ENCODE results near the gene SCARF2. TPM values are rescaled to one million over a fixed set of nuclear protein-coding genes. Genes with fewer than 3 reads are reported as not detected.
"Not testable (repeated sequence)": the region's sequence is repeated elsewhere in the genome, so short reads cannot be mapped to it uniquely, and the experiment has no call there.

The SCARF2 gene
- total and polyA plus RNA-seq, 7 donors = under 0.01 to 12.8 (median 6.4) TPM

DNA sequence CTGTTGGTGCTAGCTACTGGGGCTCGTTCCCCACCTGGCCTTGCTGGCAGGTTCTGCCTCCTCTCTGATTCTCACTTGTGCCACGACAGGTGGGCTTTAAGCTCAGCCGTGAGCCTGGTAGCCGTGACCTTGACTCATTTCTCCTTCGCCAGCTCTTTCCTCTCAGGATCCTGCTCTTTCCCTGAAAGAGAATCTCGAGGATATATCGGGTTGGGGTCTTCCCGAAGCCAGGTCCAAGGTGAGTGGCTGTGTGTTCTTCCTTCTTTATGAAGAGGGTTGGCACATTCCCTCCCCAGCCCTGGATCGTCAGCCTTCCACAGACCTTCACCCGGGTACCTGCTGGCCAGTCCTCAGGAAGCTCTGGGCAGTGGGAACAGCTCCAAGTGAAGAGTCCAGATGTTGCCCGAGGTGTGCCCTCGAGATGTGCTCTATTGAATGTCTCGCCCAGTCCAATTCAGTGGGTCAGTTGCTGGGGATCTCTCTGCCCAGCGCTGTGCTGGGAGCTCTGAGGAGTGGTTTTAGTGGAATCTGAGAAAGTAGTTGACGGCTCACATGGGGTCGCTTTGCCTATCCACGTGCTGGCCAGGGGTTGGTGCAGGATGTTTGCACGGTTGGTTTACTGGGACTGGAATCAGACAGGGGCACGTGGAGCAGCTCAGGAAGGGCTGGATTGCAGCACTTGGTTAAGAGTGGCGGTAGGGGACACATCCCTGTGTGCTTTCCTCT is 42.3 kb downstream of the SCARF2 start:
- Histone ChIP-seq H3K4me1 (peaks cover 0 to 23% (median 20%) of the 10 kb centered on the region in 4 donors), H3K36me3 (no peaks in the 10 kb centered on the region), H3K27ac (no peak overlapping the region), H3K9me3 (no peaks in the 10 kb centered on the region), H3K4me3 (peak overlapping the region in 1 of 4 donors; percentile 92), H3K27me3 (no peaks in the 10 kb centered on the region)
- no peak for DNase-seq
- TF ChIP-seq POLR2A (IDR thresholded peaks at IDR 0.05) = no peak
- TF ChIP-seq EP300 (IDR thresholded peaks at IDR 0.05) = no peak
- no peak for TF ChIP-seq POLR2AphosphoS5 (IDR thresholded peaks at IDR 0.05)
- TF ChIP-seq, protein P1, sequence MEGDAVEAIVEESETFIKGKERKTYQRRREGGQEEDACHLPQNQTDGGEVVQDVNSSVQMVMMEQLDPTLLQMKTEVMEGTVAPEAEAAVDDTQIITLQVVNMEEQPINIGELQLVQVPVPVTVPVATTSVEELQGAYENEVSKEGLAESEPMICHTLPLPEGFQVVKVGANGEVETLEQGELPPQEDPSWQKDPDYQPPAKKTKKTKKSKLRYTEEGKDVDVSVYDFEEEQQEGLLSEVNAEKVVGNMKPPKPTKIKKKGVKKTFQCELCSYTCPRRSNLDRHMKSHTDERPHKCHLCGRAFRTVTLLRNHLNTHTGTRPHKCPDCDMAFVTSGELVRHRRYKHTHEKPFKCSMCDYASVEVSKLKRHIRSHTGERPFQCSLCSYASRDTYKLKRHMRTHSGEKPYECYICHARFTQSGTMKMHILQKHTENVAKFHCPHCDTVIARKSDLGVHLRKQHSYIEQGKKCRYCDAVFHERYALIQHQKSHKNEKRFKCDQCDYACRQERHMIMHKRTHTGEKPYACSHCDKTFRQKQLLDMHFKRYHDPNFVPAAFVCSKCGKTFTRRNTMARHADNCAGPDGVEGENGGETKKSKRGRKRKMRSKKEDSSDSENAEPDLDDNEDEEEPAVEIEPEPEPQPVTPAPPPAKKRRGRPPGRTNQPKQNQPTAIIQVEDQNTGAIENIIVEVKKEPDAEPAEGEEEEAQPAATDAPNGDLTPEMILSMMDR (IDR thresholded peaks at IDR 0.05) = no peak
- intact Hi-C loops (cut with DNase I) = no loop called here
- WGBS, 2 donors = 84 to 85% methylated on average over 20 of the region's 20 CpGs

DNA sequence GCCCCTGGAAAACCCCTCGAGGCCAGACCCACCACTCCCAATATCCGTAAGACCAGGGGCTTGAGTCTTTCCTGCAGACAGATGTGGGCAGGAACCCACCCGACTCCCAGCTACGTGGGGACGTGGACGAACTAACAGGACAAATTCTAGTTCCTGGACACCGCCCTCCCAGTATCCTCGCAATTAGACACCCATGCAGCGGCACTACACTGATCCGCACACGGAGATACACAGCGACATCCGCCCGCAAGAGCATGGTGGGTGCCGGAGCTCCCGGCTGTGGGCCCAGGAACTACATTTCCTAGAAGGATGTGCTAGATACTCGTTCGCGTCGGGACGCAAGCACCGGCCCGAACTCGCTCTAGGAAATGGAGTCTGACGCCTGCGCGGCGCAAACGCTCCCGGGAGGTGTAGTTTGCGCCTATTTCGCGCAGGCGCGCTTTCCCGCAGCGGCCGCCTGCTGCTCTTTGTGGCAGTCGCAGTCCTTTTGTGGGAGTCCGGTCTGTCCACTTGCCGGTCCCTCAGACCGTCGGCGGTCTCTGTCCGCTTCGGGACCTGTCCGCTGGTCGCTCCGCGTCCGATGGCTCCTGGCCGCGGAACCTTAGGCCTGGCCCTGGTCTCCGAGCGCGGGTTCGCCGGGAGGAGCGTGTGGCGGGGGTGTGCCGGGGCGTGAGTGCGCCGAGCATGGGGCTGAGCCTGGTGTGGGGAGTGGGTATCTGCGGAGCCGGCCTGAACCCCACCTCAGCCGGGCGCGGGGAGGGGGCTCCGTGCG is 43.7 kb downstream of the SCARF2 start, which contains the start of gene ZNF74:
Gene ZNF74, plus strand, starts transcription at position 447 of the 772 bp plus-strand sequence. CDS start 478 bp downstream, outside the sequence.
- WGBS, 2 donors = 1% methylated on average over 71 of the region's 71 CpGs
- H3K27me3 ChIP-seq = no peaks in the 10 kb centered on the region

DNA sequence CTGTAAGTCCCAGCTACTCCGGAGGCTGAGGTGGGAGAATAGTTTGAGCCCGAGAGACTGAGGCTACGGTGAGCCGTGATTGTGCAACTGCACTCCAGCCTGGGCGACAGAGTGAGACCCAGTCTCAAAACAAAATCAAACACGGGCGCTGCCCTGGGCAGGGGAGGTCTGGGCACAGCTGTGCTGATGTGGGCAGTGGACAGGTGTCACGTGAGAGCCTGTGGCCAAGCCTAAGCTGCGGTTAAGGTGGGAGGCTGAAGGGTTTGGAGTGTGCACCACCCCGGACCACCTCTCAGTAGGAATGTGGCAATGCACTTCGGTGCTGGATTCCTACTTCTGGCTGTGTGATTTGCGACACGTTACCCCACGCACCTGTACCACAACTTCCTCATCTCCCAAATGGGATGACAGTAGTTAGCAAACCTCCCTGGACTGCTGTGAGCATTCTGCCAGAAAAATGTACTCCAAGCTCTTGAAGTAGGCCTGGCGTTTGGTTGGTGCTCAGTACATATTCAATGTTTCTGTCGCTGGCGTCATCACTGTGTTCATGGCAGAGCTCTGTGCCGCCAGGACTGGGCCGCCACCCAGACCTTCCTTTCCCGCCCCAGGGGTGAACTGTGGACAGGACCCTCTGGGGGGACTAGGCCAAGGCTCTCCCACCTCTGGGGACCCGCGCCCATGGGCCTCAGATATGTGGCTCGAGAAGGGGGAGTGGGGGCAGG is 44.5 kb downstream of the SCARF2 start:
- WGBS, 2 donors = 96% methylated on average over 23 of the region's 23 CpGs

More for the DNA sequence above, 43.7 kb downstream of the SCARF2 start, which contains the start of gene ZNF74:
- intact Hi-C loops (cut with DNase I) = no loop called here
- H3K4me1 ChIP-seq = peaks cover 0 to 23% (median 20%) of the 10 kb centered on the region in 4 donors
- TF ChIP-seq POLR2A (IDR thresholded peaks at IDR 0.05) (peak in 1 of 2 donors; percentile 46), POLR2AphosphoS5 (IDR thresholded peaks at IDR 0.05) (peak; percentile 58 to 77 (median 74)), EP300 (IDR thresholded peaks at IDR 0.05) (no peak)
- TF ChIP-seq, protein P1 (IDR thresholded peaks at IDR 0.05) = peak in 1 of 4 experiments; percentile 10
- DNase-seq = peak; percentile 95
- no peaks in the 10 kb centered on the region for H3K36me3 ChIP-seq
- no peaks in the 10 kb centered on the region for H3K9me3 ChIP-seq
- peak within 1 kb of the TSS; percentile 81 to 83 (median 82) for H3K27ac ChIP-seq
- peak within 1 kb of the TSS; percentile 79 to 93 (median 88) for H3K4me3 ChIP-seq

DNA sequence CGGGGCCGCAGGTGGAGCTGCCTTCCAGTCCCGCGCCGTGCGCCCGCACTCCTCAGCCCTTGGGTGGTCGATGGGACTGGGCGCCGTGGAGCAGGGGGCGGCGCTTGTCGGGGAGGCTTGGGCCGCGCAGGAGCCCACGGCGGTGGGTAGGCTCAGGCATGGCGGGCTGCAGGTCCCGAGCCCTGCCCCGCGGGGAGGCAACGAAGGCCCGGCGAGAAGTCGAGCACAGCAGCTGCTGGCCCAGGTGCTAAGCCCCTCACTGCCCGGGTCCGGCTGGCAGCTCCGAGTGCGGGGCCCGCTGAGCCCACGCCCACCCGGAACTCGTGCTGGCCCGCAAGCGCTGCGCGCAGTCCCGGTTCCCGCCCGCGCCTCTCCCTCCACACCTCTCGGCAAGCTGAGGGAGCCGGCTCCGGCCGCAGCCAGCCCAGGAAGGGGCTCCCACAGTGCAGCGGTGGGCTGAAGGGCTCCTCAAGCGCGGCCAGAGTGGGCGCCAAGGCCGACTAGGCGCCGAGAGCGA is 45.2 kb downstream of the SCARF2 start:
- H3K36me3 ChIP-seq; H3K4me3 ChIP-seq; H3K27ac ChIP-seq; H3K27me3 ChIP-seq; H3K9me3 ChIP-seq; DNase-seq; intact Hi-C loops (cut with DNase I): not testable (repeated sequence)
- H3K4me1 ChIP-seq = peaks cover 0 to 23% (median 20%) of the 10 kb centered on the region in 4 donors
- 97 to 98% methylated on average over 53 of the region's 53 CpGs for WGBS, 2 donors

More for the DNA sequence above, 44.5 kb downstream of the SCARF2 start:
- H3K9me3 ChIP-seq = no peaks in the 10 kb centered on the region
- intact Hi-C loops (cut with DNase I) = no loop called here
- H3K27ac ChIP-seq = peak overlapping the region; percentile 81 to 83 (median 82)
- peak overlapping the region; percentile 79 to 93 (median 88) for H3K4me3 ChIP-seq
- no peak for TF ChIP-seq POLR2AphosphoS5 (IDR thresholded peaks at IDR 0.05)
- TF ChIP-seq, protein P1 (IDR thresholded peaks at IDR 0.05) = no peak
- no peak for TF ChIP-seq POLR2A (IDR thresholded peaks at IDR 0.05)
- TF ChIP-seq EP300 (IDR thresholded peaks at IDR 0.05) = no peak
- H3K4me1 ChIP-seq = peaks cover 0 to 23% (median 20%) of the 10 kb centered on the region in 4 donors
- H3K36me3 ChIP-seq = no peaks in the 10 kb centered on the region
- no peak for DNase-seq
- no peaks in the 10 kb centered on the region for H3K27me3 ChIP-seq
